HCT116 (cell line): ENCODE data around the gene HCAR1. TPM values are rescaled to one million over a fixed set of nuclear protein-coding genes. Genes with fewer than 3 reads are reported as not detected.

Source experiments
- ATAC-seq: fragments of 200-7000 bp; cut with Tn5 transposase; 2 replicates; pipeline ENCODE4 v1.9.1; 2020; ENCODE audit warnings: mild to moderate bottlenecking, moderate library complexity
- BruUV-seq: library from RNA; stranded (reverse); fragments of 400-500 nt; replicated peaks from 2 replicates; lab custom pipeline; 2021; lab: Mats Ljungman, UMichigan
- CTCF ChIA-PET: fragments of 300-600 bp; sonication (Branson Sonifier 250); formaldehyde crosslinking; loops from one replicate; lab custom pipeline; 2021; ENCODE audit warnings: antibody characterized with exemption; lab: Charles Lee
- POLR2A ChIA-PET: fragments of 300-600, 350-600 bp; sonication (Branson Sonifier 250); formaldehyde crosslinking; loops from one replicate; lab custom pipeline; 2021; ENCODE audit warnings: antibody characterized with exemption; lab: Charles Lee
- RAD21 ChIA-PET, 2 experiments: fragments of 300-600 bp; sonication (Branson Sonifier 250); formaldehyde crosslinking; loops; one replicate each; lab custom pipeline; 2023; ENCODE audit warnings: low total read pairs in 2 of 2; ENCODE audit not compliant: uncharacterized antibody in 2 of 2, unreplicated experiment in 2 of 2, low non-redundant PET in 1 of 2; lab: Charles Lee
- DNase-seq: peaks from one replicate; pipeline ENCODE4 v3.0.0-alpha.2; 2010; ENCODE audit warnings: low read depth, low spot score
- H2AFZ ChIP-seq: fragments of 200-600 bp; shearing (Covaris generic), sonication (generic); 2 replicates; pipeline ENCODE4 v1.6.1; 2017; ENCODE audit warnings: low read depth, mixed run types, mixed read lengths, antibody characterized with exemption, low read length; ENCODE audit not compliant: poor library complexity, severe bottlenecking
- H3K27ac ChIP-seq: 2 replicates; pipeline ENCODE4 v1.5.1; 2012; ENCODE audit warnings: low read depth, low read length
- H3K27me3 ChIP-seq: fragments of 200-600 bp; sonication (generic); 2 replicates; pipeline ENCODE4 v1.6.1; 2016; ENCODE audit warnings: mixed run types, low read length, mixed read lengths; ENCODE audit not compliant: insufficient read depth
- H3K36me3 ChIP-seq, 2 experiments: fragments of 200-500 bp in 1 of 2; fragments of 200-600 bp in 1 of 2; sonication (Bioruptor generic) in 1 of 2; sonication (generic) in 1 of 2; 2 replicates each; pipeline versions ENCODE4 v1.5.1 to v1.6.1; 2014 to 2016; ENCODE audit warnings: low read length in 2 of 2, inconsistent platforms in 1 of 2, mixed read lengths in 1 of 2, mixed run types in 1 of 2; ENCODE audit not compliant: insufficient read depth in 2 of 2, control insufficient read depth in 1 of 2
- H3K4me1 ChIP-seq, 2 experiments: fragments of 200-600 bp in 1 of 2; sonication (generic) in 1 of 2; 2 replicates each; pipeline versions ENCODE4 v1.5.1 to v1.6.1; 2012 to 2017; ENCODE audit warnings: low read length in 2 of 2, inconsistent platforms in 1 of 2, mild to moderate bottlenecking in 1 of 2, mixed read lengths in 1 of 2, mixed run types in 1 of 2, moderate library complexity in 1 of 2; ENCODE audit not compliant: insufficient read depth in 2 of 2, control insufficient read depth in 1 of 2
- H3K4me2 ChIP-seq: fragments of 200-600 bp; sonication (generic); 2 replicates; pipeline ENCODE4 v1.6.1; 2017; ENCODE audit warnings: mixed run types, low read length, mixed read lengths
- H3K4me3 ChIP-seq, 2 experiments: fragments of 200-600 bp in 1 of 2; sonication (generic) in 1 of 2; replicated peaks in 1 of 2; 2 replicates each; pipeline ENCODE4 v1.5.1; 2011 to 2016; ENCODE audit warnings: low read length in 2 of 2, control low read depth in 1 of 2, low read depth in 1 of 2, mild to moderate bottlenecking in 1 of 2, mixed read lengths in 1 of 2, mixed run types in 1 of 2
- H3K79me2 ChIP-seq: fragments of 200-600 bp; sonication (generic); 2 replicates; pipeline ENCODE4 v1.6.1; 2017; ENCODE audit warnings: mild to moderate bottlenecking, mixed run types, low read length, moderate library complexity, mixed read lengths; ENCODE audit not compliant: insufficient read depth
- H3K9ac ChIP-seq: fragments of 200-600 bp; sonication (generic); 2 replicates; pipeline ENCODE4 v1.6.1; 2016; ENCODE audit warnings: low read length, mixed read lengths
- H3K9me2 ChIP-seq: fragments of 200-600 bp; sonication (generic), shearing (Covaris generic); 2 replicates; pipeline ENCODE4 v1.6.1; 2017; ENCODE audit warnings: mixed run types, mild to moderate bottlenecking, moderate library complexity; ENCODE audit not compliant: insufficient read depth
- H3K9me3 ChIP-seq, 2 experiments: fragments of 200-500 bp in 1 of 2; fragments of 200-600 bp in 1 of 2; sonication (Bioruptor generic) in 1 of 2; sonication (generic) in 1 of 2; 2 replicates each; pipeline ENCODE4 v1.6.1; 2014 to 2017; ENCODE audit warnings: low read length in 2 of 2, mixed read lengths in 2 of 2, inconsistent platforms in 1 of 2, low read depth in 1 of 2, mild to moderate bottlenecking in 1 of 2, mixed run types in 1 of 2, moderate library complexity in 1 of 2; ENCODE audit not compliant: control insufficient read depth in 1 of 2, insufficient read depth in 1 of 2
- H4K20me1 ChIP-seq: fragments of 200-600 bp; sonication (generic), shearing (Covaris generic); 2 replicates; pipeline ENCODE4 v1.6.1; 2017; ENCODE audit warnings: mixed run types, mild to moderate bottlenecking, moderate library complexity; ENCODE audit not compliant: insufficient read depth
- CBX3 ChIP-seq: IDR thresholded peaks from 2 replicates; pipeline ENCODE4 v1.6.1; 2012; ENCODE audit warnings: low read depth
- EZH2 ChIP-seq: fragments of 200-600 bp; sonication (generic); IDR thresholded peaks from 2 replicates; pipeline ENCODE4 v1.6.1; 2017; ENCODE audit warnings: antibody characterized with exemption, mixed run types
- EZH2phosphoT487 ChIP-seq: fragments of 200-600 bp; IDR thresholded peaks from 2 replicates; pipeline ENCODE4 v1.6.1; 2018; ENCODE audit warnings: antibody characterized with exemption, borderline replicate concordance
- FOSL1 ChIP-seq: IDR thresholded peaks from 2 replicates; pipeline ENCODE4 v1.6.1; 2012; ENCODE audit warnings: low read depth
- JUND ChIP-seq: IDR thresholded peaks from 2 replicates; pipeline ENCODE4 v1.6.1; 2012
- POLR2A ChIP-seq: IDR thresholded peaks from 2 replicates; pipeline ENCODE4 v1.7.0; 2011; ENCODE audit warnings: borderline replicate concordance; ENCODE audit not compliant: insufficient read depth, insufficient read length; ENCODE audit errors: extremely low read depth
- POLR2AphosphoS5 ChIP-seq: IDR thresholded peaks from 2 replicates; pipeline ENCODE4 v1.6.1; 2011; ENCODE audit warnings: mild to moderate bottlenecking, low read depth, low read length, moderate library complexity
- RAD21 ChIP-seq: IDR thresholded peaks from 2 replicates; pipeline ENCODE4 v1.6.1; 2012; ENCODE audit warnings: low read depth, mild to moderate bottlenecking
- SIN3A ChIP-seq: IDR thresholded peaks from 2 replicates; pipeline ENCODE4 v1.6.1; 2012; ENCODE audit warnings: low read depth
- SP1 ChIP-seq: IDR thresholded peaks from 2 replicates; pipeline ENCODE4 v1.6.1; 2012; ENCODE audit warnings: low read depth
- SRF ChIP-seq: IDR thresholded peaks from 2 replicates; pipeline ENCODE4 v1.6.1; 2012; ENCODE audit warnings: low read depth
- TCF7L2 ChIP-seq: IDR thresholded peaks from 2 replicates; pipeline ENCODE4 v1.7.0; 2011; ENCODE audit warnings: borderline replicate concordance, inconsistent platforms; ENCODE audit not compliant: insufficient read depth, insufficient read length; ENCODE audit errors: extremely low read depth
- ZFX ChIP-seq: fragments of 450-650 bp; IDR thresholded peaks from 2 replicates; pipeline ENCODE4 v1.6.1; 2017
- ZNF274 ChIP-seq: fragments of 200-500 bp; sonication (Bioruptor generic); IDR thresholded peaks from 2 replicates; pipeline ENCODE4 v1.6.1; 2014; ENCODE audit warnings: mild to moderate bottlenecking, low read depth, low read length, inconsistent platforms
- intact Hi-C: fragments of 100-400 bp; cut with micrococcal nuclease; formaldehyde crosslinking; loops from 2 replicates; pipeline ENCODE4 v1.10.0; 2022
- total RNA-seq: library from RNA; stranded (reverse); gene quantifications from one replicate; pipeline ENCODE4 v1.2.1, GENCODE V29; 2021; ENCODE audit not compliant: unreplicated experiment
- TF ChIP-seq, protein P1 (sequence below): IDR thresholded peaks from 2 replicates; pipeline ENCODE4 v1.6.1; 2011; ENCODE audit warnings: mild to moderate bottlenecking, low read length, moderate library complexity; ENCODE audit not compliant: insufficient replicate concordance; ENCODE audit errors: extremely low read depth
- TF ChIP-seq, protein P2 (sequence below), 3 experiments: fragments of 200-600 bp in 1 of 3; sonication (generic) in 1 of 3; IDR thresholded peaks in 2 of 3; conservative IDR thresholded peaks in 1 of 3; 2 replicates each; pipeline ENCODE4 v1.5.1; 2012 to 2017; ENCODE audit warnings: low read depth in 2 of 3, low read length in 2 of 3, antibody characterized with exemption in 1 of 3, borderline replicate concordance in 1 of 3, control low read depth in 1 of 3, mild to moderate bottlenecking in 1 of 3, mixed read lengths in 1 of 3, mixed run types in 1 of 3, moderate library complexity in 1 of 3; ENCODE audit not compliant: insufficient read depth in 1 of 3
- TF ChIP-seq, protein P3 (sequence below): IDR thresholded peaks from 2 replicates; pipeline ENCODE4 v1.6.1; 2012
- TF ChIP-seq, protein P4 (sequence below): IDR thresholded peaks from 2 replicates; pipeline ENCODE4 v1.6.1; 2012; ENCODE audit warnings: low read depth

Gene HCAR1
- total RNA-seq, 1 experiment from 2014 or later: not detected

DNA sequence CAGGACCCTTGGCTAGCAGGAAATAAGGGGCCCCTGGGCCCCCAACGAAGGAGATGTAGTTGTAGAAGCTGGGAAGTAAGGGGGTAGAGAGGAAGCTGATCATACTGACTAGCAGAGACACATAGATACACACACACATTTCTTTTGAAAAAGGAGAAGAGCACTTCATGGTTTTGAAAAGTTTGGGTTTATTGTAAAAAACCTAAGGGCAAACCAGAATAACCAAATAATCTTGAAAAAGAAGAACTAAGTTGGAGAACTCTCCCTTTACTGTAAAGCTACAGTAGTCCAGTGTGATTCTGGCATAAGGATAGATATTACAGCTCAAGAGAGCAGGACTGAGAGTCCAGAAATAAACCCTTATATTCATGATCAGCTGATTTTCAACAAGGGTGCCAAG is 8.3 kb downstream of the HCAR1 start:
- H3K4me3 ChIP-seq: no peak overlapping the region
- ChIA-PET RAD21 (no interaction called here), POLR2A (no interaction called here), CTCF (no interaction called here)
- H3K27me3 ChIP-seq: no peaks in the 10 kb centered on the region
- H3K36me3 ChIP-seq: no peaks in the 10 kb centered on the region
- DNase-seq (no peak), ATAC-seq (no peak)
- TF ChIP-seq FOSL1: no peak
- no peak for TF ChIP-seq CBX3
- TF ChIP-seq, protein P1, sequence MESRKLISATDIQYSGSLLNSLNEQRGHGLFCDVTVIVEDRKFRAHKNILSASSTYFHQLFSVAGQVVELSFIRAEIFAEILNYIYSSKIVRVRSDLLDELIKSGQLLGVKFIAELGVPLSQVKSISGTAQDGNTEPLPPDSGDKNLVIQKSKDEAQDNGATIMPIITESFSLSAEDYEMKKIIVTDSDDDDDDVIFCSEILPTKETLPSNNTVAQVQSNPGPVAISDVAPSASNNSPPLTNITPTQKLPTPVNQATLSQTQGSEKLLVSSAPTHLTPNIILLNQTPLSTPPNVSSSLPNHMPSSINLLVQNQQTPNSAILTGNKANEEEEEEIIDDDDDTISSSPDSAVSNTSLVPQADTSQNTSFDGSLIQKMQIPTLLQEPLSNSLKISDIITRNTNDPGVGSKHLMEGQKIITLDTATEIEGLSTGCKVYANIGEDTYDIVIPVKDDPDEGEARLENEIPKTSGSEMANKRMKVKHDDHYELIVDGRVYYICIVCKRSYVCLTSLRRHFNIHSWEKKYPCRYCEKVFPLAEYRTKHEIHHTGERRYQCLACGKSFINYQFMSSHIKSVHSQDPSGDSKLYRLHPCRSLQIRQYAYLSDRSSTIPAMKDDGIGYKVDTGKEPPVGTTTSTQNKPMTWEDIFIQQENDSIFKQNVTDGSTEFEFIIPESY: no peak
- no peak for TF ChIP-seq RAD21
- no peak for TF ChIP-seq ZNF274
- TF ChIP-seq, protein P2, sequence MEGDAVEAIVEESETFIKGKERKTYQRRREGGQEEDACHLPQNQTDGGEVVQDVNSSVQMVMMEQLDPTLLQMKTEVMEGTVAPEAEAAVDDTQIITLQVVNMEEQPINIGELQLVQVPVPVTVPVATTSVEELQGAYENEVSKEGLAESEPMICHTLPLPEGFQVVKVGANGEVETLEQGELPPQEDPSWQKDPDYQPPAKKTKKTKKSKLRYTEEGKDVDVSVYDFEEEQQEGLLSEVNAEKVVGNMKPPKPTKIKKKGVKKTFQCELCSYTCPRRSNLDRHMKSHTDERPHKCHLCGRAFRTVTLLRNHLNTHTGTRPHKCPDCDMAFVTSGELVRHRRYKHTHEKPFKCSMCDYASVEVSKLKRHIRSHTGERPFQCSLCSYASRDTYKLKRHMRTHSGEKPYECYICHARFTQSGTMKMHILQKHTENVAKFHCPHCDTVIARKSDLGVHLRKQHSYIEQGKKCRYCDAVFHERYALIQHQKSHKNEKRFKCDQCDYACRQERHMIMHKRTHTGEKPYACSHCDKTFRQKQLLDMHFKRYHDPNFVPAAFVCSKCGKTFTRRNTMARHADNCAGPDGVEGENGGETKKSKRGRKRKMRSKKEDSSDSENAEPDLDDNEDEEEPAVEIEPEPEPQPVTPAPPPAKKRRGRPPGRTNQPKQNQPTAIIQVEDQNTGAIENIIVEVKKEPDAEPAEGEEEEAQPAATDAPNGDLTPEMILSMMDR (IDR thresholded peaks at IDR 0.05 in 2 of 3, conservative IDR thresholded peaks at IDR 0.05 in 1 of 3; ENCODE audit: borderline replicate concordance in 1 of 3, insufficient read depth in 1 of 3, low read depth in 2 of 3, low read length in 2 of 3): no peak
- TF ChIP-seq, protein P3, sequence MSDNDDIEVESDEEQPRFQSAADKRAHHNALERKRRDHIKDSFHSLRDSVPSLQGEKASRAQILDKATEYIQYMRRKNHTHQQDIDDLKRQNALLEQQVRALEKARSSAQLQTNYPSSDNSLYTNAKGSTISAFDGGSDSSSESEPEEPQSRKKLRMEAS: no peak
- TF ChIP-seq POLR2AphosphoS5: no peak
- no peak for TF ChIP-seq SP1
- no peak for TF ChIP-seq TCF7L2
- TF ChIP-seq POLR2A: no peak
- TF ChIP-seq EZH2: no peak
- no peak for TF ChIP-seq ZFX
- no peak for TF ChIP-seq EZH2phosphoT487
- no peak for TF ChIP-seq JUND
- no peak for TF ChIP-seq SRF
- TF ChIP-seq SIN3A: no peak
- TF ChIP-seq, protein P4, sequence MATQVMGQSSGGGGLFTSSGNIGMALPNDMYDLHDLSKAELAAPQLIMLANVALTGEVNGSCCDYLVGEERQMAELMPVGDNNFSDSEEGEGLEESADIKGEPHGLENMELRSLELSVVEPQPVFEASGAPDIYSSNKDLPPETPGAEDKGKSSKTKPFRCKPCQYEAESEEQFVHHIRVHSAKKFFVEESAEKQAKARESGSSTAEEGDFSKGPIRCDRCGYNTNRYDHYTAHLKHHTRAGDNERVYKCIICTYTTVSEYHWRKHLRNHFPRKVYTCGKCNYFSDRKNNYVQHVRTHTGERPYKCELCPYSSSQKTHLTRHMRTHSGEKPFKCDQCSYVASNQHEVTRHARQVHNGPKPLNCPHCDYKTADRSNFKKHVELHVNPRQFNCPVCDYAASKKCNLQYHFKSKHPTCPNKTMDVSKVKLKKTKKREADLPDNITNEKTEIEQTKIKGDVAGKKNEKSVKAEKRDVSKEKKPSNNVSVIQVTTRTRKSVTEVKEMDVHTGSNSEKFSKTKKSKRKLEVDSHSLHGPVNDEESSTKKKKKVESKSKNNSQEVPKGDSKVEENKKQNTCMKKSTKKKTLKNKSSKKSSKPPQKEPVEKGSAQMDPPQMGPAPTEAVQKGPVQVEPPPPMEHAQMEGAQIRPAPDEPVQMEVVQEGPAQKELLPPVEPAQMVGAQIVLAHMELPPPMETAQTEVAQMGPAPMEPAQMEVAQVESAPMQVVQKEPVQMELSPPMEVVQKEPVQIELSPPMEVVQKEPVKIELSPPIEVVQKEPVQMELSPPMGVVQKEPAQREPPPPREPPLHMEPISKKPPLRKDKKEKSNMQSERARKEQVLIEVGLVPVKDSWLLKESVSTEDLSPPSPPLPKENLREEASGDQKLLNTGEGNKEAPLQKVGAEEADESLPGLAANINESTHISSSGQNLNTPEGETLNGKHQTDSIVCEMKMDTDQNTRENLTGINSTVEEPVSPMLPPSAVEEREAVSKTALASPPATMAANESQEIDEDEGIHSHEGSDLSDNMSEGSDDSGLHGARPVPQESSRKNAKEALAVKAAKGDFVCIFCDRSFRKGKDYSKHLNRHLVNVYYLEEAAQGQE: no peak
- intact Hi-C loops: no loop called here
- peaks cover 24 to 35% of the 10 kb centered on the region in 2 experiments for H3K4me1 ChIP-seq
- H3K27ac ChIP-seq: no peak overlapping the region
- H3K79me2 ChIP-seq: no peaks in the 10 kb centered on the region
- H2AFZ ChIP-seq: no peak overlapping the region
- H4K20me1 ChIP-seq: no peaks in the 10 kb centered on the region
- no TSS peak for BruUV-seq
- no peaks in the 10 kb centered on the region for H3K9me2 ChIP-seq
- no peak overlapping the region for H3K4me2 ChIP-seq
- H3K9me3 ChIP-seq: no peaks in the 10 kb centered on the region
- no peak overlapping the region for H3K9ac ChIP-seq
